SHP77 (cell line): ENCODE results near the gene TMEM131L.
A peak's percentile ranks its signal among the peaks of the same experiment; 100 is the strongest.
"Not testable (repeated sequence)": the region's sequence is repeated elsewhere in the genome, so short reads cannot be mapped to it uniquely, and the experiment has no call there.

Experiments used
- DNase-seq, 2 experiments: peaks; one replicate each; lab custom pipeline; 2025; lab: John Stamatoyannopoulos, UW

TMEM131L gene

GRCh38 chr4:153466081-153466948, at the start of gene TMEM131L:
Gene TMEM131L, plus strand, starts transcription at chr4:153466360. Its CDS starts 38 bp downstream, at chr4:153466398.
- peak; percentile 20 to 47 for DNase-seq

GRCh38 chr4:153416456-153416855, 49.7 kb upstream of the TMEM131L start:
- DNase-seq = not testable (repeated sequence)

- no peak for DNase-seq
Measured at GRCh38 chr4:153418121-153418520, 48.0 kb upstream of the TMEM131L start.

- DNase-seq = no peak
Measured at GRCh38 chr4:153418558-153418957, 47.6 kb upstream of the TMEM131L start.

- DNase-seq = no peak
Measured at GRCh38 chr4:153419029-153419428, 47.1 kb upstream of the TMEM131L start.

GRCh38 chr4:153419673-153420278, 46.4 kb upstream of the TMEM131L start:
- no peak for DNase-seq

- DNase-seq = no peak
Measured at GRCh38 chr4:153420361-153420760, 45.8 kb upstream of the TMEM131L start.

- no peak for DNase-seq
Measured at GRCh38 chr4:153421941-153422340, 44.2 kb upstream of the TMEM131L start.

- DNase-seq = no peak
Measured at GRCh38 chr4:153426207-153426885, 39.8 kb upstream of the TMEM131L start.

- DNase-seq = no peak
Measured at GRCh38 chr4:153427363-153428071, 38.6 kb upstream of the TMEM131L start.

GRCh38 chr4:153428941-153429475, 37.2 kb upstream of the TMEM131L start:
- DNase-seq = no peak

- DNase-seq = peak in 1 of 2 experiments; percentile 2
Measured at GRCh38 chr4:153432965-153433753, 33.0 kb upstream of the TMEM131L start.

- no peak for DNase-seq
Measured at GRCh38 chr4:153433754-153434105, 32.4 kb upstream of the TMEM131L start.

- DNase-seq = no peak
Measured at GRCh38 chr4:153434190-153434589, 32.0 kb upstream of the TMEM131L start.

GRCh38 chr4:153438916-153439756, 27.0 kb upstream of the TMEM131L start:
- no peak for DNase-seq

- DNase-seq = no peak
Measured at GRCh38 chr4:153439831-153440230, 26.3 kb upstream of the TMEM131L start.

- no peak for DNase-seq
Measured at GRCh38 chr4:153440475-153440874, 25.7 kb upstream of the TMEM131L start.

GRCh38 chr4:153447175-153447905, 18.8 kb upstream of the TMEM131L start:
- DNase-seq = no peak

- no peak for DNase-seq
Measured at GRCh38 chr4:153448003-153448731, 18.0 kb upstream of the TMEM131L start.
